Endothelial cell of umbilical vein (primary cell): Measurements from ENCODE around the gene ETV3.

ENCODE experiments used
- EZH2 ChIP-seq: IDR thresholded peaks from 2 replicates; pipeline ENCODE4 v1.6.1; 2012; ENCODE audit warnings: borderline replicate concordance, low read depth, mild to moderate bottlenecking, moderate library complexity, low read length, inconsistent platforms; ENCODE audit not compliant: severe bottlenecking
- POLR2A ChIP-seq: IDR thresholded peaks from 2 replicates; pipeline ENCODE4 v1.6.1; 2012; ENCODE audit warnings: low read depth, mild to moderate bottlenecking, control low read depth, low read length
- POLR2AphosphoS5 ChIP-seq: IDR thresholded peaks from 2 replicates; pipeline ENCODE4 v1.6.1; 2012; ENCODE audit warnings: low read depth, mild to moderate bottlenecking, control low read depth, low read length, moderate library complexity; ENCODE audit not compliant: insufficient read depth
- TF ChIP-seq, protein P1 (sequence below), 2 donors: IDR thresholded peaks; 1 replicate in 1 of 2; 2 replicates in 1 of 2; pipeline ENCODE4 v1.5.1; 2011; ENCODE audit warnings: low read length in 2 of 2, mild to moderate bottlenecking in 2 of 2, moderate library complexity in 2 of 2, control low read depth in 1 of 2, inconsistent platforms in 1 of 2, low read depth in 1 of 2; ENCODE audit not compliant: insufficient read depth in 1 of 2; ENCODE audit errors: extremely low read depth in 1 of 2

DNA sequence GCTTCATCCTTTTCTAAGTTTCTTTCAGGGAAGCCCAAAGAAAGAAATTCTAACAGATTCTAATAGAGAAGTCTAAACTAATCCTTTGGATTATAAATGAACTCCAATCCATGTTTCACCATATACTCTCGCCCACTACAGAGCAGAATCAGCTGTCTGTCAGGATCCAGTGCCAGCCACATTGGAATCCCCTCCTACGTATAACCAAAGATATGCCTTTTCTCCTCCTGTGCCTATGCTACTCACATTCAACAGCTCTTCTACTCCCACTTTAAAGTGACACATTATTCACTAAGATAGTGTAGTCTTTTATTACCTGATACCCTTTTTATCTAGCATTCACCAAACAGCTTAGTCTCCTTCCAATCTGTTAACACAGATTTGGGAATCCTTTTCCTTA lies 3.1 kb downstream of the ETV3 start:
- TF ChIP-seq POLR2A, result no peak
- TF ChIP-seq, protein P1, sequence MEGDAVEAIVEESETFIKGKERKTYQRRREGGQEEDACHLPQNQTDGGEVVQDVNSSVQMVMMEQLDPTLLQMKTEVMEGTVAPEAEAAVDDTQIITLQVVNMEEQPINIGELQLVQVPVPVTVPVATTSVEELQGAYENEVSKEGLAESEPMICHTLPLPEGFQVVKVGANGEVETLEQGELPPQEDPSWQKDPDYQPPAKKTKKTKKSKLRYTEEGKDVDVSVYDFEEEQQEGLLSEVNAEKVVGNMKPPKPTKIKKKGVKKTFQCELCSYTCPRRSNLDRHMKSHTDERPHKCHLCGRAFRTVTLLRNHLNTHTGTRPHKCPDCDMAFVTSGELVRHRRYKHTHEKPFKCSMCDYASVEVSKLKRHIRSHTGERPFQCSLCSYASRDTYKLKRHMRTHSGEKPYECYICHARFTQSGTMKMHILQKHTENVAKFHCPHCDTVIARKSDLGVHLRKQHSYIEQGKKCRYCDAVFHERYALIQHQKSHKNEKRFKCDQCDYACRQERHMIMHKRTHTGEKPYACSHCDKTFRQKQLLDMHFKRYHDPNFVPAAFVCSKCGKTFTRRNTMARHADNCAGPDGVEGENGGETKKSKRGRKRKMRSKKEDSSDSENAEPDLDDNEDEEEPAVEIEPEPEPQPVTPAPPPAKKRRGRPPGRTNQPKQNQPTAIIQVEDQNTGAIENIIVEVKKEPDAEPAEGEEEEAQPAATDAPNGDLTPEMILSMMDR (IDR thresholded peaks at IDR 0.05; ENCODE audit: extremely low read depth in 1 of 2, insufficient read depth in 1 of 2, low read depth in 1 of 2, low read length in 2 of 2), result no peak
- no peak for TF ChIP-seq EZH2
- TF ChIP-seq POLR2AphosphoS5, result no peak
